IMR-90 (cell line): Measurements from ENCODE around the gene PTPRU. TPM values are rescaled to one million over a fixed set of nuclear protein-coding genes. Genes with fewer than 3 reads are reported as not detected.

Experiments
- ATAC-seq: fragments of 200-7000 bp; cut with Tn5 transposase; 2 replicates; pipeline ENCODE4 v1.9.1; 2020; ENCODE audit warnings: low read depth, mild to moderate bottlenecking, moderate library complexity
- BruUV-seq: library from RNA; stranded (reverse); fragments of 400-500 nt; replicated peaks from 2 replicates; lab custom pipeline; 2021; lab: Mats Ljungman, UMichigan
- CTCF ChIA-PET: fragments of 300-600 bp; formaldehyde crosslinking; extraction: SDS; loops from one replicate; lab custom pipeline; 2021; ENCODE audit warnings: antibody characterized with exemption; lab: Yijun Ruan, JAX
- POLR2A ChIA-PET: fragments of 300-600 bp; sonication (Branson Sonifier 250); formaldehyde crosslinking; loops from one replicate; lab custom pipeline; 2022; ENCODE audit warnings: antibody characterized with exemption; ENCODE audit not compliant: unreplicated experiment; lab: Charles Lee
- DNase-seq: peaks from one replicate; pipeline ENCODE4 v3.0.0; 2013
- H2AFZ ChIP-seq: replicated peaks from 2 replicates; pipeline ENCODE3; 2013; ENCODE audit warnings: low read length, mild to moderate bottlenecking; ENCODE audit not compliant: poor library complexity
- H2AK5ac ChIP-seq: 2 replicates; pipeline ENCODE4 v1.6.1; 2013; ENCODE audit warnings: low read depth, low read length, inconsistent platforms
- H2AK9ac ChIP-seq: replicated peaks from 2 replicates; pipeline ENCODE3; 2013; ENCODE audit warnings: mild to moderate bottlenecking, low read depth, low read length, moderate library complexity; ENCODE audit not compliant: poor library complexity
- H2BK120ac ChIP-seq: 2 replicates; pipeline ENCODE4 v1.6.1; 2013; ENCODE audit warnings: low read depth, low read length, inconsistent platforms
- H2BK15ac ChIP-seq: 3 replicates; pipeline ENCODE4 v1.6.1; 2013; ENCODE audit warnings: low read depth, low read length, inconsistent platforms
- H2BK20ac ChIP-seq: 2 replicates; pipeline ENCODE4 v1.6.1; 2013; ENCODE audit warnings: low read depth, mild to moderate bottlenecking, inconsistent platforms, low read length, moderate library complexity
- H2BK5ac ChIP-seq: 2 replicates; pipeline ENCODE4 v1.6.1; 2013; ENCODE audit warnings: mild to moderate bottlenecking, low read depth, low read length, inconsistent platforms; ENCODE audit not compliant: poor library complexity, severe bottlenecking
- H3K14ac ChIP-seq: replicated peaks from 2 replicates; pipeline ENCODE4 v1.6.1; 2013; ENCODE audit warnings: low read depth, low read length, inconsistent platforms
- H3K18ac ChIP-seq: 2 replicates; pipeline ENCODE4 v1.6.1; 2013; ENCODE audit warnings: low read depth, low read length, control low read depth
- H3K23ac ChIP-seq: 2 replicates; pipeline ENCODE4 v1.6.1; 2013; ENCODE audit warnings: low read depth, low read length, inconsistent platforms
- H3K27ac ChIP-seq: 2 replicates; pipeline ENCODE4 v1.5.1; 2013; ENCODE audit warnings: mild to moderate bottlenecking, control low read depth, low read length; ENCODE audit not compliant: insufficient read depth
- H3K27me3 ChIP-seq: 2 replicates; pipeline ENCODE4 v1.6.1; 2013; ENCODE audit warnings: low read length; ENCODE audit not compliant: control insufficient read depth, insufficient read depth
- H3K36me3 ChIP-seq: 2 replicates; pipeline ENCODE4 v1.6.1; 2013; ENCODE audit warnings: low read length, mixed read lengths; ENCODE audit not compliant: control insufficient read depth, insufficient read depth
- H3K4ac ChIP-seq: 2 replicates; pipeline ENCODE4 v1.6.1; 2013; ENCODE audit warnings: low read depth, low read length, inconsistent platforms
- H3K4me1 ChIP-seq: 2 replicates; pipeline ENCODE4 v1.6.1; 2013; ENCODE audit warnings: low read length, mixed read lengths; ENCODE audit not compliant: control insufficient read depth, insufficient read depth
- H3K4me2 ChIP-seq: 2 replicates; pipeline ENCODE4 v1.6.1; 2013; ENCODE audit warnings: low read depth, mild to moderate bottlenecking, control low read depth, low read length, moderate library complexity
- H3K4me3 ChIP-seq: 2 replicates; pipeline ENCODE4 v1.5.1; 2013; ENCODE audit warnings: low read depth, mild to moderate bottlenecking, control low read depth, low read length, moderate library complexity; ENCODE audit not compliant: insufficient read depth
- H3K56ac ChIP-seq: 2 replicates; pipeline ENCODE4 v1.6.1; 2013; ENCODE audit warnings: low read length, inconsistent platforms; ENCODE audit not compliant: insufficient read depth; ENCODE audit errors: extremely low read depth
- H3K79me1 ChIP-seq, 2 experiments: 2 replicates each; pipeline ENCODE4 v1.6.1; 2013; ENCODE audit warnings: low read length in 2 of 2, inconsistent platforms in 1 of 2, low read depth in 1 of 2
- H3K9ac ChIP-seq: 2 replicates; pipeline ENCODE4 v1.6.1; 2013; ENCODE audit warnings: low read depth, low read length, control low read depth
- H3K9me1 ChIP-seq: 2 replicates; pipeline ENCODE4 v1.6.1; 2013; ENCODE audit warnings: low read length, inconsistent platforms; ENCODE audit not compliant: insufficient read depth
- H3K9me3 ChIP-seq: 2 replicates; pipeline ENCODE4 v1.6.1; 2013; ENCODE audit warnings: low read length; ENCODE audit not compliant: control insufficient read depth, insufficient read depth
- H4K20me1 ChIP-seq: 2 replicates; pipeline ENCODE4 v1.6.1; 2013; ENCODE audit warnings: low read length, inconsistent platforms; ENCODE audit not compliant: insufficient read depth
- H4K5ac ChIP-seq: 2 replicates; pipeline ENCODE4 v1.6.1; 2013; ENCODE audit warnings: mild to moderate bottlenecking, low read depth, low read length, control low read depth
- H4K8ac ChIP-seq, 2 experiments: 2 replicates each; pipeline ENCODE4 v1.6.1; 2013; ENCODE audit warnings: low read depth in 2 of 2, low read length in 2 of 2, control low read depth in 1 of 2, inconsistent platforms in 1 of 2
- H4K91ac ChIP-seq: 2 replicates; pipeline ENCODE4 v1.6.1; 2013; ENCODE audit warnings: low read depth, low read length, inconsistent platforms; ENCODE audit not compliant: insufficient read depth
- CEBPB ChIP-seq: IDR thresholded peaks from 2 replicates; pipeline ENCODE4 v1.6.1; 2012; ENCODE audit warnings: low read depth, low read length, improper control_type of control experiment
- MAFK ChIP-seq: IDR thresholded peaks from 2 replicates; pipeline ENCODE4 v1.6.1; 2012; ENCODE audit warnings: low read depth, low read length, improper control_type of control experiment
- WGBS, 2 experiments: methylation state at CpG; one replicate each; pipeline versions ENCODE4 v1.1.5 to v1.1.7; 2013; ENCODE audit warnings: missing lambda C conversion rate in 2 of 2; ENCODE audit not compliant: insufficient read length in 1 of 2; ENCODE audit errors: extremely low coverage in 2 of 2; 5-methylcytosine and 5-hydroxymethylcytosine counted together
- dilution Hi-C: fragments of 300-500 bp; cut with HindIII; formaldehyde crosslinking; loops from one replicate; pipeline ENCODE4 v1.14.3; 2018; ENCODE audit warnings: low sequenced_read_pairs; ENCODE audit not compliant: unreplicated experiment
- in situ Hi-C: fragments of 300-500 bp; cut with MboI; formaldehyde crosslinking; loops from 3 replicates; pipeline ENCODE4 v1.14.3; 2019; ENCODE audit warnings: low sequenced_read_pairs, inconsistent platforms, mixed read lengths
- intact Hi-C: fragments of 100-400 bp; cut with micrococcal nuclease; formaldehyde crosslinking; loops from 2 replicates; pipeline ENCODE4 v1.10.0; 2022
- polyA plus RNA-seq, 3 experiments: library from polyadenylated mRNA; depleted of rRNA; stranded (reverse); fragments of >200 nt; gene quantifications; 2 replicates each; pipeline ENCODE4 v1.2.3, GENCODE V29; 2012; ENCODE audit warnings: low replicate concordance in 1 of 3
- total RNA-seq: library from RNA; depleted of rRNA; stranded (reverse); fragments of >200 nt; gene quantifications from 2 replicates; pipeline ENCODE4 v1.2.3, GENCODE V29; 2012

Gene PTPRU
- total and polyA plus RNA-seq, 2 of the 4 experiments (the other 2 are of a cell fraction): 7.0 to 10.7 TPM

GRCh38 chr1:29254346-29254745 lies 18.0 kb downstream of the PTPRU start:
- Histone ChIP-seq H2AFZ (no peak overlapping the region), H3K9ac (no peak overlapping the region), H3K18ac (no peak overlapping the region), H3K9me1 (peaks cover 4% of the 10 kb centered on the region; the same call in 1 of the 2 replicates), H2BK120ac (no peak overlapping the region), H3K36me3 (no peaks in the 10 kb centered on the region), H3K9me3 (no peaks in the 10 kb centered on the region), H4K91ac (no peak overlapping the region), H3K4me2 (no peak overlapping the region), H4K8ac (no peak overlapping the region), H3K4ac (no peak overlapping the region), H2AK5ac (no peak overlapping the region), H3K27me3 (no peaks in the 10 kb centered on the region), H3K79me1 (no peaks in the 10 kb centered on the region; a peak in 1 of 4 replicates), H2AK9ac (no peak overlapping the region), H4K5ac (no peak overlapping the region), H3K56ac (no peak overlapping the region), H3K27ac (no peak overlapping the region), H2BK15ac (no peak overlapping the region), H2BK5ac (no peak overlapping the region), H3K4me3 (no peak overlapping the region), H2BK20ac (no peak overlapping the region), H3K4me1 (peaks cover 10% of the 10 kb centered on the region), H3K14ac (no peak overlapping the region), H3K23ac (no peak overlapping the region), H4K20me1 (no peaks in the 10 kb centered on the region; the same call in 1 of the 2 replicates)
- dilution Hi-C loops: no loop called here
- DNase-seq (no peak), ATAC-seq (no peak)
- no TSS peak for BruUV-seq
- in situ Hi-C loops: no loop called here
- ChIA-PET CTCF (no interaction called here), POLR2A (no interaction called here)
- TF ChIP-seq CEBPB (peak; percentile 5; the same call in 1 of the 2 replicates), MAFK (no peak)
- intact Hi-C loops: no loop called here
- 70% methylated on average over 3 of the region's 7 CpGs; no CpG with 5 or more reads in 1 of the 2 experiments for WGBS, 2 experiments
